Neural cell (in vitro differentiated cells): ENCODE data around the gene PLN. TPM values are rescaled to one million over a fixed set of nuclear protein-coding genes. Genes with fewer than 3 reads are reported as not detected.

Source experiments
- H2AFZ ChIP-seq: fragments of 200-600, 300-800 bp; sonication (generic), shearing (Covaris generic); 2 replicates; pipeline ENCODE4 v1.6.0; 2014; ENCODE audit warnings: low read depth, mild to moderate bottlenecking, antibody characterized with exemption, low read length, moderate library complexity
- H3F3A ChIP-seq: fragments of 200-600 bp; shearing (Covaris generic); 2 replicates; pipeline ENCODE4 v1.6.1; 2016; ENCODE audit warnings: mild to moderate bottlenecking, moderate library complexity, mixed read lengths, antibody characterized with exemption, low read length; ENCODE audit not compliant: insufficient read depth, poor library complexity, severe bottlenecking
- H3K27ac ChIP-seq: fragments of 200-600, 300-800 bp; sonication (generic), shearing (Covaris generic); 2 replicates; pipeline ENCODE4 v1.5.1; 2014; ENCODE audit warnings: mild to moderate bottlenecking, low read length, moderate library complexity
- H3K27me3 ChIP-seq: fragments of 300-800, 200-600 bp; sonication (generic), shearing (Covaris generic); 2 replicates; pipeline ENCODE4 v1.6.0; 2014; ENCODE audit warnings: mild to moderate bottlenecking, low read depth, low read length, moderate library complexity; ENCODE audit not compliant: insufficient read depth
- H3K36me3 ChIP-seq: fragments of 300-800, 200-600 bp; sonication (generic), shearing (Covaris generic); 2 replicates; pipeline ENCODE4 v1.5.1; 2014; ENCODE audit warnings: mild to moderate bottlenecking, antibody characterized with exemption, low read length, moderate library complexity; ENCODE audit not compliant: insufficient read depth
- H3K4me2 ChIP-seq: fragments of 300-800, 200-600 bp; sonication (generic), shearing (Covaris generic); 2 replicates; pipeline ENCODE4 v1.6.0; 2014; ENCODE audit warnings: mild to moderate bottlenecking, low read length
- H3K4me3 ChIP-seq: fragments of 300-800, 200-600 bp; sonication (generic), shearing (Covaris generic); 2 replicates; pipeline ENCODE4 v1.5.1; 2014; ENCODE audit warnings: mild to moderate bottlenecking, low read length, moderate library complexity
- H3K79me2 ChIP-seq: fragments of 200-600 bp; shearing (Covaris generic); replicated peaks from 2 replicates; pipeline ENCODE4 v1.6.0; 2014; ENCODE audit warnings: mild to moderate bottlenecking, low read length, moderate library complexity; ENCODE audit not compliant: insufficient read depth
- H3K9ac ChIP-seq: fragments of 300-800, 200-600 bp; sonication (generic), shearing (Covaris generic); 2 replicates; pipeline ENCODE4 v1.6.1; 2016; ENCODE audit warnings: mild to moderate bottlenecking, low read length, mixed read lengths
- H3K9me2 ChIP-seq: fragments of 200-600 bp; shearing (Covaris generic); 2 replicates; pipeline ENCODE4 v1.6.1; 2016; ENCODE audit warnings: mild to moderate bottlenecking, low read length, mixed read lengths; ENCODE audit not compliant: insufficient read depth
- H3K9me3 ChIP-seq: fragments of 200-600, 300-800 bp; sonication (generic), shearing (Covaris generic); 2 replicates; pipeline ENCODE4 v1.6.1; 2016; ENCODE audit warnings: mild to moderate bottlenecking, mixed run types, low read length, moderate library complexity, mixed read lengths
- H4K20me1 ChIP-seq: fragments of 200-600 bp; shearing (Covaris generic); 2 replicates; pipeline ENCODE4 v1.6.1; 2016; ENCODE audit warnings: mild to moderate bottlenecking, mixed run types; ENCODE audit not compliant: insufficient read depth
- CTCF ChIP-seq: fragments of 450-650 bp; IDR thresholded peaks from 2 replicates; pipeline ENCODE4 v1.5.1; 2014; ENCODE audit warnings: antibody characterized with exemption, mild to moderate bottlenecking, moderate library complexity; ENCODE audit not compliant: poor library complexity, severe bottlenecking
- EP300 ChIP-seq: fragments of 450-650 bp; conservative IDR thresholded peaks from 2 replicates; pipeline ENCODE4 v1.6.1; 2014; ENCODE audit warnings: antibody characterized with exemption, mild to moderate bottlenecking, moderate library complexity; ENCODE audit not compliant: poor library complexity, severe bottlenecking
- EZH2 ChIP-seq: fragments of 200-600, 300-800 bp; shearing (Covaris generic), sonication (generic); IDR thresholded peaks from 2 replicates; pipeline ENCODE4 v1.6.1; 2014; ENCODE audit warnings: antibody characterized with exemption, low read length, borderline replicate concordance, mild to moderate bottlenecking; ENCODE audit not compliant: insufficient read depth, poor library complexity, severe bottlenecking
- MXI1 ChIP-seq: fragments of 450-650 bp; conservative IDR thresholded peaks from 2 replicates; pipeline ENCODE4 v1.6.1; 2014; ENCODE audit warnings: antibody characterized with exemption, mild to moderate bottlenecking; ENCODE audit not compliant: poor library complexity, severe bottlenecking
- POLR2AphosphoS5 ChIP-seq: IDR thresholded peaks from 2 replicates; pipeline ENCODE4 v1.6.1; 2012
- RAD21 ChIP-seq: fragments of 450-650 bp; conservative IDR thresholded peaks from 2 replicates; pipeline ENCODE4 v1.6.1; 2014; ENCODE audit warnings: antibody characterized with exemption, mild to moderate bottlenecking, moderate library complexity
- REST ChIP-seq: IDR thresholded peaks from 2 replicates; pipeline ENCODE4 v1.6.1; 2012; ENCODE audit warnings: borderline replicate concordance
- SMC3 ChIP-seq: fragments of 450-650 bp; conservative IDR thresholded peaks from 2 replicates; pipeline ENCODE4 v1.6.1; 2014; ENCODE audit warnings: antibody characterized with exemption, mild to moderate bottlenecking, moderate library complexity; ENCODE audit not compliant: poor library complexity
- TAF1 ChIP-seq: IDR thresholded peaks from 2 replicates; pipeline ENCODE4 v1.6.1; 2012; ENCODE audit warnings: low read depth
- polyA plus RNA-seq: library from polyadenylated mRNA; depleted of rRNA; stranded (reverse); fragments of >200 nt; gene quantifications from 2 replicates; pipeline ENCODE4 v1.2.3, GENCODE V29; 2014

Gene PLN
- polyA plus RNA-seq, 1 donor from 2014 or later: not detected

DNA sequence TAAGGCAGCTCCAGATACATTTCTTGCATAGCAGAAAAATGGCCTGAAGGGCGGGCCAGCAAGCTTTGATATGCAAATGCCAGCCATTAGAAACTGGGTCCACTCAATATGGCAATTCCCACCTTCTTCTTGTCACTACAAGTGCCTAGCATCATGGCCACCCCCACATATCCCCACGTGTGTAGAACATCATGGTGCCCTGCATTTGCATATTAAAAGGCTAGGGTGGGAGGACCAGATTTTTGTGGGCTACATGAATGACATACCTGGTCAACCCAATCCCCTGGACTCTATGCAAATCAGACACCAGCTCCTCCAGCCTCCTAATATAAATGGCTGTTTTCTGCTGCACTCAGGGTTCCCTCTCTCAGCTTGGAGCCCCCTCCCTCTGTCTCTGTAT, 31.7 kb downstream of the PLN start:
- H2AFZ ChIP-seq: no peak overlapping the region
- H4K20me1 ChIP-seq: no peaks in the 10 kb centered on the region
- H3K9me3 ChIP-seq: no peaks in the 10 kb centered on the region
- H3K4me2 ChIP-seq: no peak overlapping the region
- H3K27me3 ChIP-seq: no peaks in the 10 kb centered on the region
- H3F3A ChIP-seq: no peaks in the 10 kb centered on the region
- no peak overlapping the region for H3K9ac ChIP-seq
- H3K27ac ChIP-seq: no peak overlapping the region
- H3K9me2 ChIP-seq: no peaks in the 10 kb centered on the region
- no peak overlapping the region for H3K4me3 ChIP-seq
- TF ChIP-seq RAD21: no peak
- no peak for TF ChIP-seq EZH2
- H3K36me3 ChIP-seq: no peaks in the 10 kb centered on the region
- no peaks in the 10 kb centered on the region for H3K79me2 ChIP-seq

DNA sequence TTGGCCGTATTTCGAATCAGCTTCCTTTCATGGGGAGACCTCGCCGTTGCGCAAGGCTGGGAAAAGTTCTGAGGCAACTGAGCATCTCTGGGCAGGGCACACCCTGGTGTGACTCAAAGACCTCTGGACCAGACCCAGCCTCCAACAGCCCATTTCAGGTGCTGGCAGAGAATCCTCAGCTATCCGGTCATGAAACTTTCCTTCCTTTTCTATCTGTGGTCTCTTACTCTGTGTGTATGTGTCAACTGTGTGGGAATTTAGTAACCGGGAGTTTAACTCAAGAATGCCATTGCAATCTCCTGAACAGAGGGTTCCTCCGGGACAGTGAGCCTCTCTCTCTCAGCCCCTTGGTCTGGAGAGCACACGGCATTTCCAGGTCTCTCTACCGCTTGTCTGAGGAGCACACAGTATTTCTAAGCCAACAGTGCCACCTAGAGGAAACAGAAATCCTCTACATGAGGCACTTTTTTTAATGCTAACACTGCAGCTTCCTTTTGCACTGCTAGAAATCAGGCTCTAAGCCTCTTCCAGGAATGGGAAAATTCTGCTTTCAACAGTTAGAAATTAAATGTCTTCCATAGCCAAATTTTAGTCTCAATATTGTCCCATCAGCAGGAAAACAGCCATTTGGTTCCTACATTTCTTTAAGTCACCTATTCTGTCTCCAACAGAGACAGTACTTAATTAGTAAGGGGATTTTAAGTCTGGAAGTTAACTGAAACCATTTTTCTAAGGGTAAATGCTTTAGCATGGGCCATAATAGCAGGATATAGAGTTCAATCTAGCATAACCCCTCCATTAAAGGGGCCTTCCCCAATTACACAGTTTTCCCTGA, 32.7 kb downstream of the PLN start:
- H3K9me2 ChIP-seq: no peaks in the 10 kb centered on the region
- H3K9me3 ChIP-seq: no peaks in the 10 kb centered on the region
- no peak overlapping the region for H3K9ac ChIP-seq
- no peak overlapping the region for H3K4me3 ChIP-seq
- H3K27me3 ChIP-seq: no peaks in the 10 kb centered on the region
- no peak overlapping the region for H3K4me2 ChIP-seq
- H3F3A ChIP-seq: no peaks in the 10 kb centered on the region
- no peak overlapping the region for H3K27ac ChIP-seq
- no peaks in the 10 kb centered on the region for H3K79me2 ChIP-seq
- no peaks in the 10 kb centered on the region for H3K36me3 ChIP-seq
- no peak for TF ChIP-seq EZH2
- peak; percentile 93 for TF ChIP-seq RAD21
- TF ChIP-seq SMC3: peak; percentile 92
- TF ChIP-seq TAF1: no peak
- peak; percentile 90 for TF ChIP-seq CTCF
- no peak for TF ChIP-seq MXI1
- no peak for TF ChIP-seq POLR2AphosphoS5
- no peak for TF ChIP-seq EP300
- no peak for TF ChIP-seq REST
- H4K20me1 ChIP-seq: no peaks in the 10 kb centered on the region
- H2AFZ ChIP-seq: no peak overlapping the region
